ENCODE measurements around the gene EPB41L5.
"Not testable (repeated sequence)": the region's sequence is repeated elsewhere in the genome, so short reads cannot be mapped to it uniquely, and the experiment has no call there.

Gene EPB41L5

GRCh38 chr2:120032297-120032696 lies 19.4 kb downstream of the EPB41L5 start:
- TF ChIP-seq ZFX (IDR thresholded peaks at IDR 0.05; ENCODE audit: borderline replicate concordance) (no peak), CTCF (IDR thresholded peaks at IDR 0.05) (no peak)
- H3K27ac ChIP-seq, result no peak overlapping the region

GRCh38 chr2:120034027-120034426 lies 21.1 kb downstream of the EPB41L5 start:
- no peak overlapping the region for H3K27ac ChIP-seq
- TF ChIP-seq CTCF (IDR thresholded peaks at IDR 0.05), result no peak
- no peak for TF ChIP-seq ZFX (IDR thresholded peaks at IDR 0.05; ENCODE audit: borderline replicate concordance)

GRCh38 chr2:120034621-120035020 lies 21.7 kb downstream of the EPB41L5 start:
- TF ChIP-seq CTCF (IDR thresholded peaks at IDR 0.05), result no peak
- TF ChIP-seq ZFX (IDR thresholded peaks at IDR 0.05; ENCODE audit: borderline replicate concordance), result no peak
- H3K27ac ChIP-seq, result no peak overlapping the region

- H3K27ac ChIP-seq, result no peak overlapping the region
- TF ChIP-seq CTCF (IDR thresholded peaks at IDR 0.05) (no peak), ZFX (IDR thresholded peaks at IDR 0.05; ENCODE audit: borderline replicate concordance) (no peak)
These were observed 23.3 kb downstream of the EPB41L5 start for GRCh38 chr2:120036145-120036544.

GRCh38 chr2:120037995-120038541 lies 25.2 kb downstream of the EPB41L5 start:
- no peak for TF ChIP-seq CTCF (IDR thresholded peaks at IDR 0.05)
- no peak for TF ChIP-seq ZFX (IDR thresholded peaks at IDR 0.05; ENCODE audit: borderline replicate concordance)
- no peak overlapping the region for H3K27ac ChIP-seq

- H3K27ac ChIP-seq, result no peak overlapping the region
- TF ChIP-seq ZFX (IDR thresholded peaks at IDR 0.05; ENCODE audit: borderline replicate concordance), result no peak
- no peak for TF ChIP-seq CTCF (IDR thresholded peaks at IDR 0.05)
These were observed 29.5 kb downstream of the EPB41L5 start for GRCh38 chr2:120042359-120042758.

- TF ChIP-seq CTCF (IDR thresholded peaks at IDR 0.05) (no peak), ZFX (IDR thresholded peaks at IDR 0.05; ENCODE audit: borderline replicate concordance) (no peak)
- no peak overlapping the region for H3K27ac ChIP-seq
These were observed 31.5 kb downstream of the EPB41L5 start for GRCh38 chr2:120044336-120044735.

GRCh38 chr2:120045775-120046174 lies 32.9 kb downstream of the EPB41L5 start:
- not testable (repeated sequence) for H3K27ac ChIP-seq

- not testable (repeated sequence) for H3K27ac ChIP-seq
These were observed 33.4 kb downstream of the EPB41L5 start for GRCh38 chr2:120046252-120046651.

All from 22Rv1 (cell line).